NCI-H2107 (cell line): ENCODE data around the gene SYCP2.
A peak's percentile ranks its signal among the peaks of the same experiment; 100 is the strongest.

Source experiments
- DNase-seq: peaks from one replicate; lab custom pipeline; 2025; lab: John Stamatoyannopoulos, UW

SYCP2 gene

GRCh38 chr20:59836767-59837166 is 96.7 kb downstream of the SYCP2 start:
- peak; percentile 52 for DNase-seq

- DNase-seq, result peak; percentile 15
Observed at GRCh38 chr20:59835448-59836395, 97.7 kb downstream of the SYCP2 start.

GRCh38 chr20:59835057-59835447 is 98.4 kb downstream of the SYCP2 start:
- DNase-seq, result peak; percentile 11

GRCh38 chr20:59832406-59833363 is 100.8 kb downstream of the SYCP2 start:
- DNase-seq, result no peak

GRCh38 chr20:59831916-59832270 is 101.5 kb downstream of the SYCP2 start:
- no peak for DNase-seq

- no peak for DNase-seq
Observed at GRCh38 chr20:59831024-59831915, 102.2 kb downstream of the SYCP2 start.

GRCh38 chr20:59830665-59831023 is 102.8 kb downstream of the SYCP2 start:
- DNase-seq, result no peak

- DNase-seq, result no peak
Observed at GRCh38 chr20:59829786-59830664, 103.4 kb downstream of the SYCP2 start.

- DNase-seq, result no peak
Observed at GRCh38 chr20:59829054-59829785, 104.2 kb downstream of the SYCP2 start.

- DNase-seq, result no peak
Observed at GRCh38 chr20:59828125-59829053, 105.0 kb downstream of the SYCP2 start.

- no peak for DNase-seq
Observed at GRCh38 chr20:59827138-59828056, 106.0 kb downstream of the SYCP2 start.

GRCh38 chr20:59825944-59826759 is 107.3 kb downstream of the SYCP2 start:
- peak; percentile 72 for DNase-seq

- DNase-seq, result no peak
Observed at GRCh38 chr20:59825563-59825920, 107.9 kb downstream of the SYCP2 start.

GRCh38 chr20:59824711-59825562 is 108.5 kb downstream of the SYCP2 start:
- DNase-seq, result no peak

- DNase-seq, result no peak
Observed at GRCh38 chr20:59823491-59824259, 109.8 kb downstream of the SYCP2 start.
